Skeletal muscle tissue (tissue), 4 donors: ENCODE data around the gene SRPK2. TPM values are rescaled to one million over a fixed set of nuclear protein-coding genes. Genes with fewer than 3 reads are reported as not detected.

Experiments
- H3K27ac ChIP-seq: one replicate; pipeline ENCODE4 v1.7.0; 2013; ENCODE audit warnings: mild to moderate bottlenecking, low read depth, low read length, inconsistent platforms
- H3K27me3 ChIP-seq, 3 donors: one replicate each; pipeline ENCODE4 v1.7.0; 2013; ENCODE audit warnings: low read length in 3 of 3; ENCODE audit not compliant: control insufficient read depth in 3 of 3, insufficient read depth in 3 of 3
- H3K36me3 ChIP-seq, 3 donors: one replicate each; pipeline ENCODE4 v1.7.0; 2013; ENCODE audit warnings: low read length in 3 of 3; ENCODE audit not compliant: control insufficient read depth in 3 of 3, insufficient read depth in 3 of 3
- H3K4me1 ChIP-seq, 3 donors: one replicate each; pipeline ENCODE4 v1.7.0; 2013; ENCODE audit warnings: low read length in 3 of 3, mild to moderate bottlenecking in 3 of 3; ENCODE audit not compliant: control insufficient read depth in 3 of 3, insufficient read depth in 3 of 3
- H3K4me3 ChIP-seq, 3 donors: one replicate each; pipeline ENCODE4 v1.7.0; 2013; ENCODE audit warnings: low read length in 3 of 3
- H3K9ac ChIP-seq, 3 donors: one replicate each; pipeline ENCODE4 v1.7.0; 2013; ENCODE audit warnings: low read length in 3 of 3, mild to moderate bottlenecking in 3 of 3, moderate library complexity in 2 of 3, low read depth in 1 of 3
- H3K9me3 ChIP-seq, 3 donors: one replicate each; pipeline ENCODE4 v1.7.0; 2013; ENCODE audit warnings: low read length in 3 of 3; ENCODE audit not compliant: control insufficient read depth in 3 of 3
- total RNA-seq: library from RNA; depleted of rRNA; stranded (reverse); fragments of >200 nt; gene quantifications from one replicate; pipeline ENCODE4 v1.2.3, GENCODE V29; 2014
- donor health status: Osteomylitis.

SRPK2 gene
- total RNA-seq, 1 donor from 2014 or later = 73.6 TPM

GRCh38 chr7:105230486-105230885 is 158.2 kb downstream of the SRPK2 start:
- Histone ChIP-seq H3K36me3 (no peaks in the 10 kb centered on the region), H3K4me1 (no peaks in the 10 kb centered on the region), H3K9me3 (no peaks in the 10 kb centered on the region), H3K9ac (no peak overlapping the region), H3K4me3 (no peak overlapping the region), H3K27me3 (no peaks in the 10 kb centered on the region), H3K27ac (no peak overlapping the region)

DNA sequence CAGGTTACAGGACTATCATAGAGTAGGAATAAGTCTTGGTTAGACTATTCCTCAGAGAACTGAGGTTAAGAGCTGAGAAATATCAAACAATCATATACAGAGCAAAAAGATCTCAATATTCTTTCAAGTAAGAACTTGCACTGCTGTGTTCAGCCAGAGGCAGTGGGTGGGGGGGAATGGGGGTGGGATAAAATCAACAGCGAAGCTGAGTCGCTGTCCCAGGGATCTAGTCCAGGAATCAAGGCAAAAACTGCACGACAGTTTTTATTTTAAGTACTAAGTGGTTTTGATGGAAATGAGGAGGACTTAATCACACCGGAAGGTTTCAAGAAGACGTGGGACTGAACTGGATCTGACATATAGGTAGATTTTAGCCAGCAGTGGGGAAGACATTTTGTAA is 159.1 kb downstream of the SRPK2 start:
- Histone ChIP-seq H3K9me3 (no peaks in the 10 kb centered on the region), H3K27ac (no peak overlapping the region)

GRCh38 chr7:105228555-105228954 is 160.2 kb downstream of the SRPK2 start:
- Histone ChIP-seq H3K27me3 (no peaks in the 10 kb centered on the region), H3K36me3 (no peaks in the 10 kb centered on the region), H3K9ac (no peak overlapping the region), H3K27ac (no peak overlapping the region), H3K9me3 (no peaks in the 10 kb centered on the region), H3K4me1 (no peaks in the 10 kb centered on the region), H3K4me3 (no peak overlapping the region)

More for the DNA sequence above, 159.1 kb downstream of the SRPK2 start:
- H3K4me1 ChIP-seq = no peaks in the 10 kb centered on the region
- H3K36me3 ChIP-seq = no peaks in the 10 kb centered on the region
- no peak overlapping the region for H3K4me3 ChIP-seq
- H3K9ac ChIP-seq = no peak overlapping the region
- H3K27me3 ChIP-seq = no peaks in the 10 kb centered on the region

- H3K9me3 ChIP-seq = no peaks in the 10 kb centered on the region
- H3K36me3 ChIP-seq = no peaks in the 10 kb centered on the region
- H3K27ac ChIP-seq = no peak overlapping the region
- H3K4me3 ChIP-seq = no peak overlapping the region
- H3K9ac ChIP-seq = no peak overlapping the region
- no peaks in the 10 kb centered on the region for H3K27me3 ChIP-seq
- peaks cover 0 to 4% (median 0%) of the 10 kb centered on the region in 3 donors for H3K4me1 ChIP-seq
These were observed 161.3 kb downstream of the SRPK2 start for GRCh38 chr7:105227391-105227790.

DNA sequence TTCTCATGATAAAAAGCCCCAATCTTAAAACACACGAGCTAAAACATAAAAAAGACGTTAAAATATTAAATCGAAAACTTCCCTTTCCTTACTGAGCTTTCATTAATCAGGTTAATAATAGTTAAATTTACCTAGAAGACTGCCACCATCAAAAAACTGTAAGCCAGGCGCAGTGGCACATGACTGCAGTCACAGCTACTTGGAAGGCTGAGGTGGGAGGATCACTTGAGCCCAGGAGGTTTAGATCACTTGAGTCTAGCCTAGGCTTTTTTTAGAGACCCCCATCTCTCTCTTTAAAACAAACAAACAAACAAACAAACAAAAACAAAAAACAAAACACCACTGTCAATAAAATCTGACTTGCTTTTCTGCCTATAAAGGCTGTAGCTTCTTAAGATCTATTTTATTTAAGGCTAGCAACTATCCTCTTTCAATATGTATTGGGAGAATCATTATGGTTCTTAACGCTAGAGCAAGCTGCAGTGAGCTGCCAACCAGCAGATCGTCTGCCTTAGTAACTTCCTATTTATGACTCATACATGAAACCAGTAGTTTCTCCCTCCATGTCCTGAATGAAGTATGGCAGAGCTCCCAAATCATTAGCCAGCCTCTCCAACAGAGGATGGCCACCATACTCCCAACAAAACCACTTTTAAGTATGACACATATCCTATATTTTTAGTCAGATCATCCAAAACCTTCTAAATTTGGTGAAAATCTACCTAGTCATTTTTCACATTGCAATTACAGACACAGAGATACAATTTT is 163.7 kb downstream of the SRPK2 start:
- peaks cover 0 to 4% (median 2%) of the 10 kb centered on the region in 3 donors for H3K4me1 ChIP-seq
- H3K9ac ChIP-seq = no peak overlapping the region
- H3K27ac ChIP-seq = no peak overlapping the region
- H3K27me3 ChIP-seq = no peaks in the 10 kb centered on the region
- peak overlapping the region in 1 of 3 donors; percentile 6 for H3K4me3 ChIP-seq
- no peaks in the 10 kb centered on the region for H3K9me3 ChIP-seq
- no peaks in the 10 kb centered on the region for H3K36me3 ChIP-seq

DNA sequence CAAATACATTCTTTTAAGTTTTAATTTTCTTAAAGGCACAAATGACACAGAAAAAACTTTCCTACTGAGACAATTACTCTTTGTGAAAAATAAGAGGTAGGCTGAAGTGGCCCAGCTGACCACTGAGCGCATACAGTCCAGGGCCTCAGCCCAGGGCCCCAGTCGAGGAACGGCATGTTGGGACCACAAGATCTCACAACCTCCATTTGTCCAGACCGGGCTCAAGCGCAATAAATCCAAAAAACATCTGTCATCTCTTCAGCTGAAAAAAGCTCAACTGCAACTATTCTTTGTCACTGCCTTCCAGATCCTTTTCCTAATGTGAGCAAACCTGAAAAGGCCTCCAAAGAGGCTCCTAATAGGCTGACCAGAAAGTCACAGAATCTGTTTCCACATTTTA is 165.8 kb downstream of the SRPK2 start:
- Histone ChIP-seq H3K27ac (no peak overlapping the region), H3K4me1 (peaks cover 0 to 5% (median 2%) of the 10 kb centered on the region in 3 donors), H3K36me3 (no peaks in the 10 kb centered on the region), H3K9me3 (no peaks in the 10 kb centered on the region), H3K4me3 (no peak overlapping the region), H3K9ac (no peak overlapping the region), H3K27me3 (no peaks in the 10 kb centered on the region)

DNA sequence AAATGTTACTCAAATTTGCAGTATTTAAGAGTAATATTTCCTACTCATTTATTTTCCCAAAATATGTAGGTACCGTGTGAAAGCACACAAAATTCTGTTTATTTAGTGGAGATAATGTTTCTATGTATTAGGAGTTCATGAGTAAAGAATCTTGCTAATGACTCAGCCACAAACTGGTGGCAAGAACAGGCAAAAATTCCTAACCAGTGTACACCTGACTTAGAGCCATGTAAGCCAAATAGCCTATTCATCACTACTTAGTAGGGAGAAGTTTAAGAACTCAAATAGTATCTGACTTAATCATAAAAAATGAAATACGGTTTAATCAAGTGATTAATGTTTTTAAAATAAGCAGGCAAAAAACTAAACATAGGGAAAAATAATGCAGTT is 169.0 kb downstream of the SRPK2 start:
- H3K9ac ChIP-seq = no peak overlapping the region
- no peaks in the 10 kb centered on the region for H3K9me3 ChIP-seq
- H3K4me3 ChIP-seq = no peak overlapping the region
- H3K36me3 ChIP-seq = no peaks in the 10 kb centered on the region
- H3K27ac ChIP-seq = no peak overlapping the region
- H3K4me1 ChIP-seq = peaks cover 2 to 13% (median 2%) of the 10 kb centered on the region in 3 donors
- no peaks in the 10 kb centered on the region for H3K27me3 ChIP-seq

DNA sequence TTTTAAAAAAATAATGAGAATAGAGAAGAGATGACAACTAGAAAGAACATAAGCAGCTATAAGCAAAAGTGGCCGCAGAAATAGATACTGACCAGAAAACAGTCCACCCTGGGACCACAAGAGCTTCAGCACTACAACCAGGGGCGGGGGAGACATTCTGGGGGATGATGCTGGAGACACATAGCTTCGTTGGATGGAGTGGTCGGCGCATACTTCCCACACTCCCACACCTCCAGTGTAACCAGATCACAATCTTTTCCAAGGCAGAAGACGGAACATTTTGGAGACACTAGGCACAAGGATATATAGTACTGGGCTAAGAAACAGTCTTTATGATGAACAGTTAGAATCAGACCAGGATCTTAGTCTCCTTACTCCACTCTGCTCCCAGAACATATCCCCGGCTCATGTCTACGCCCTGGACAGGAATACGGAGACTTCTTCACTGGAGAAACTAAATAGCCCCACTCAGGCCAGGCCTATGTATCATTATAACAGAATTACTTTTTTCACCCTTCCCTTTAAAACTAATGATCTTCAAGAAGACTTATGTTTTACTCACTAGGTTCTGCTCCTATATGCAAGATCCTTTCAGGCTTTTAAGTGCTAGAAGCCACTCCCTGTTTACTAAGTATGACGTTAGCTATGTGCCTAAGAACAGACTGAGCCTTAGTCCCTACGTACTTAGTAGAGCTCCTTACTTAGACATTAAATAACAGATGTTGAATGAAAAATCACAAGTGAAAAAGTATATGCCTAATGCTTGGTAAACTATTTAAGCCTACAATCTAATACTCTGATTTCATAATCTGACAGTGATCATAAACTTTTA is 169.6 kb downstream of the SRPK2 start:
- no peak overlapping the region for H3K4me3 ChIP-seq
- no peaks in the 10 kb centered on the region for H3K36me3 ChIP-seq
- no peaks in the 10 kb centered on the region for H3K27me3 ChIP-seq
- peaks cover 2 to 13% (median 2%) of the 10 kb centered on the region in 3 donors for H3K4me1 ChIP-seq
- H3K27ac ChIP-seq = no peak overlapping the region
- no peak overlapping the region for H3K9ac ChIP-seq
- no peaks in the 10 kb centered on the region for H3K9me3 ChIP-seq

GRCh38 chr7:105218215-105218614 is 170.5 kb downstream of the SRPK2 start:
- H3K27ac ChIP-seq = no peak overlapping the region
- H3K4me1 ChIP-seq = peaks cover 2 to 13% (median 2%) of the 10 kb centered on the region in 3 donors
- no peak overlapping the region for H3K9ac ChIP-seq
- no peaks in the 10 kb centered on the region for H3K36me3 ChIP-seq
- H3K4me3 ChIP-seq = no peak overlapping the region
- no peaks in the 10 kb centered on the region for H3K27me3 ChIP-seq
- H3K9me3 ChIP-seq = no peaks in the 10 kb centered on the region

DNA sequence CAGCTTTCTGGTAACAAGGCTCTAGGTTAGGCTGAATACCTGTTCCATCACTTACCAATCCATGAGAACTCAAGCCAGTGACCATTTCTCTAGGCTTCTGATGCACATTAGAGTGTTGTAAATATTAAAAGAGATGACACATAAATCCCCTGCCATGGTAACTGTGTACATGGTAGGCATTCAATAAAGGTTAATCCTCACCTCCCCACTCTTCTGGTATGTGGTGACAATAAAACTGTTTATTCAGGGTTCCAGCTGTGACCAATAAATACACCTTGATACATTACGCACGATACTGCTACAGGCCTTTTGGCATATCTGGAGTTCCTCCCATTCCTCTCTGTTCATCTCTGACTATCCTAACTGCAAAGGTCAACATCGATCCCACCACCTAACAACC is 171.9 kb downstream of the SRPK2 start:
- Histone ChIP-seq H3K9ac (no peak overlapping the region), H3K9me3 (no peaks in the 10 kb centered on the region), H3K27ac (no peak overlapping the region), H3K27me3 (no peaks in the 10 kb centered on the region), H3K4me3 (no peak overlapping the region), H3K36me3 (no peaks in the 10 kb centered on the region), H3K4me1 (peaks cover 0 to 9% (median 2%) of the 10 kb centered on the region in 3 donors)
